HepG2 (cell line): Measurements from ENCODE around the gene SEPHS2. TPM values are rescaled to one million over a fixed set of nuclear protein-coding genes. Genes with fewer than 3 reads are reported as not detected.

Experiments used
- ATAC-seq: fragments of 200-7000 bp; cut with Tn5 transposase; 3 replicates; pipeline ENCODE4 v1.9.1; 2020; ENCODE audit warnings: mild to moderate bottlenecking, moderate library complexity
- BruUV-seq: library from RNA; stranded (reverse); fragments of 400-500 nt; replicated peaks from 2 replicates; lab custom pipeline; 2021; lab: Mats Ljungman, UMichigan
- CTCF ChIA-PET: fragments of 300-600 bp; formaldehyde crosslinking; extraction: SDS; loops from one replicate; lab custom pipeline; 2021; ENCODE audit warnings: low total read pairs, inconsistent platforms, low intra/inter-chr PET ratio; lab: Yijun Ruan, JAX
- POLR2A ChIA-PET: fragments of 350-600 bp; sonication (Branson Sonifier 250); formaldehyde crosslinking; loops from one replicate; lab custom pipeline; 2020; ENCODE audit warnings: antibody characterized with exemption, inconsistent platforms; lab: Yijun Ruan, JAX
- DNase-seq: peaks from one replicate; pipeline ENCODE4 v3.0.0-alpha.2; 2015; ENCODE audit warnings: low spot score
- FAIRE-seq: peaks from 3 replicates; lab custom pipeline; 2011; peaks lifted over from hg19 to GRCh38; lab: Jason Lieb, UNC
- H2AFZ ChIP-seq: one replicate; pipeline ENCODE4 v1.6.1; 2011; ENCODE audit warnings: low read length, inconsistent platforms
- H3K27ac ChIP-seq: fragments of 300-600 bp; 3 replicates; pipeline ENCODE4 v1.8.0; 2011; ENCODE audit warnings: mixed run types, mild to moderate bottlenecking, mixed read lengths, low read length, inconsistent platforms; ENCODE audit not compliant: insufficient read depth; ENCODE audit errors: extremely low read length
- H3K27me3 ChIP-seq, 2 experiments: fragments of 200-600 bp in 1 of 2; 2 replicates in 1 of 2; 3 replicates in 1 of 2; pipeline versions ENCODE4 v1.6.0 to v1.8.0; 2011; ENCODE audit warnings: low read length in 2 of 2, mild to moderate bottlenecking in 2 of 2, moderate library complexity in 2 of 2, inconsistent platforms in 1 of 2; ENCODE audit not compliant: insufficient read depth in 2 of 2, control insufficient read depth in 1 of 2
- H3K36me3 ChIP-seq, 2 experiments: fragments of 200-600 bp in 1 of 2; replicated peaks in 1 of 2; 2 replicates in 1 of 2; 3 replicates in 1 of 2; pipeline versions ENCODE4 v1.5.1 to v1.8.0; 2011; ENCODE audit warnings: low read length in 2 of 2, inconsistent platforms in 1 of 2; ENCODE audit not compliant: insufficient read depth in 2 of 2, control insufficient read depth in 1 of 2
- H3K4me1 ChIP-seq: 2 replicates; pipeline ENCODE4 v1.5.1; 2012; ENCODE audit warnings: low read length, inconsistent platforms; ENCODE audit not compliant: insufficient read depth
- H3K4me2 ChIP-seq: 2 replicates; pipeline ENCODE4 v1.6.0; 2011; ENCODE audit warnings: low read depth, low read length, inconsistent platforms
- H3K4me3 ChIP-seq, 3 experiments: fragments of 200-600 bp in 1 of 3; sonication (generic), shearing (Covaris generic) in 1 of 3; replicated peaks in 1 of 3; 2 replicates each; pipeline ENCODE4 v1.5.1; 2011 to 2016; ENCODE audit warnings: low read length in 3 of 3, inconsistent platforms in 2 of 3, low read depth in 2 of 3, mild to moderate bottlenecking in 2 of 3, control low read depth in 1 of 3, mixed read lengths in 1 of 3; ENCODE audit not compliant: insufficient read depth in 1 of 3
- H3K79me2 ChIP-seq: one replicate; pipeline ENCODE4 v1.6.1; 2011; ENCODE audit warnings: low read length, inconsistent platforms; ENCODE audit not compliant: insufficient read depth
- H3K9ac ChIP-seq: 2 replicates; pipeline ENCODE4 v1.6.0; 2011; ENCODE audit warnings: mild to moderate bottlenecking, low read depth, low read length, inconsistent platforms; ENCODE audit not compliant: insufficient read depth
- H3K9me3 ChIP-seq: 2 replicates; pipeline ENCODE4 v1.5.1; 2012; ENCODE audit warnings: mild to moderate bottlenecking, low read length
- H4K20me1 ChIP-seq: 2 replicates; pipeline ENCODE4 v1.6.0; 2011; ENCODE audit warnings: inconsistent platforms, mild to moderate bottlenecking, low read length, moderate library complexity; ENCODE audit not compliant: insufficient read depth
- ERF ChIP-seq: IDR thresholded peaks from 2 replicates; pipeline ENCODE4 v1.6.1; 2018; ENCODE audit warnings: missing biosample characterization, missing genetic modification reagents
- HES4 ChIP-seq: sonication (generic); formaldehyde crosslinking; IDR thresholded peaks from 2 replicates; pipeline ENCODE4 v1.9.0; 2021; ENCODE audit warnings: mild to moderate bottlenecking, missing genetic modification reagents, borderline replicate concordance
- HMG20A ChIP-seq: IDR thresholded peaks from 2 replicates; pipeline ENCODE4 v1.6.1; 2016; ENCODE audit warnings: borderline replicate concordance
- HNF4A ChIP-seq: sonication (generic); formaldehyde crosslinking; IDR thresholded peaks from 2 replicates; pipeline ENCODE4 v1.4.0; 2020; ENCODE audit warnings: missing genetic modification reagents
- HOXA5 ChIP-seq: sonication (generic); formaldehyde crosslinking; IDR thresholded peaks from 2 replicates; pipeline ENCODE4 v1.4.0; 2020; ENCODE audit warnings: missing genetic modification reagents
- PITX1 ChIP-seq: sonication (generic); formaldehyde crosslinking; IDR thresholded peaks from 2 replicates; pipeline ENCODE4 v1.5.1; 2020; ENCODE audit warnings: mild to moderate bottlenecking, missing genetic modification reagents
- RNF219 ChIP-seq: sonication (generic); formaldehyde crosslinking; IDR thresholded peaks from 2 replicates; pipeline ENCODE4 v1.5.0; 2020; ENCODE audit warnings: mild to moderate bottlenecking, missing genetic modification reagents
- SALL1 ChIP-seq: sonication (generic); formaldehyde crosslinking; IDR thresholded peaks from 2 replicates; pipeline ENCODE4 v1.8.0; 2022; ENCODE audit warnings: mild to moderate bottlenecking, missing genetic modification reagents
- SAP130 ChIP-seq: IDR thresholded peaks from 2 replicates; pipeline ENCODE4 v1.6.1; 2016; ENCODE audit warnings: low read depth
- SKI ChIP-seq: fragments of 450-650 bp; IDR thresholded peaks from one replicate; pipeline ENCODE4 v1.6.1; 2018; ENCODE audit warnings: mild to moderate bottlenecking; ENCODE audit not compliant: partially characterized antibody
- ZNF331 ChIP-seq: sonication (generic); formaldehyde crosslinking; IDR thresholded peaks from 2 replicates; pipeline ENCODE4 v1.4.0; 2020; ENCODE audit warnings: missing genetic modification reagents
- ZNF570 ChIP-seq: sonication (generic); formaldehyde crosslinking; IDR thresholded peaks from 2 replicates; pipeline ENCODE4 v1.4.0; 2020; ENCODE audit warnings: mild to moderate bottlenecking, missing genetic modification reagents, borderline replicate concordance
- ZNF609 ChIP-seq: sonication (generic); formaldehyde crosslinking; IDR thresholded peaks from 2 replicates; pipeline ENCODE4 v1.4.0; 2020; ENCODE audit warnings: mild to moderate bottlenecking, missing genetic modification reagents, borderline replicate concordance
- ZNF614 ChIP-seq: IDR thresholded peaks from 2 replicates; pipeline ENCODE4 v1.6.1; 2018; ENCODE audit warnings: missing biosample characterization, missing genetic modification reagents, inconsistent platforms, borderline replicate concordance
- ZNF703 ChIP-seq: sonication (generic); formaldehyde crosslinking; IDR thresholded peaks from 2 replicates; pipeline ENCODE4 v1.5.1; 2020; ENCODE audit warnings: missing genetic modification reagents, mild to moderate bottlenecking, moderate library complexity, borderline replicate concordance
- WGBS: methylation state at CpG from one replicate; pipeline ENCODE4 v1.1.6; 2017; ENCODE audit warnings: low lambda C conversion rate; 5-methylcytosine and 5-hydroxymethylcytosine counted together
- in situ Hi-C: cut with HindIII; loops from 2 replicates; pipeline ENCODE4 v1.10.0; 2017; ENCODE audit warnings: low pct_unique_long_range_greater_than_20kb; ENCODE audit not compliant: extremely low pct_ligation_motif_present
- intact Hi-C: fragments of 100-400 bp; cut with micrococcal nuclease; formaldehyde crosslinking; loops from one replicate; pipeline ENCODE4 v1.10.0; 2022; ENCODE audit not compliant: unreplicated experiment
- polyA plus RNA-seq, 8 experiments: library from polyadenylated mRNA; depleted of rRNA in 3 of 8; stranded (reverse) in 7 of 8; unstranded in 1 of 8; fragments of >200 nt; fragmentation: Illumina TruSeq in 4 of 8; extraction: Trizol in 4 of 8; gene quantifications; 2 replicates each; pipeline versions ENCODE4 v1.2.1 to v1.2.3, GENCODE V29; 2011 to 2016; ENCODE audit warnings: low read depth in 4 of 8, missing spikeins in 1 of 8, mixed read lengths in 1 of 8; ENCODE audit not compliant: insufficient read depth in 1 of 8
- total RNA-seq, 5 experiments: library from RNA; depleted of rRNA; stranded (reverse); fragments of >200 nt; fragmentation: Illumina TruSeq; extraction: Trizol; gene quantifications; 2 replicates each; pipeline ENCODE4 v1.2.3, GENCODE V29; 2016; ENCODE audit warnings: low read depth in 1 of 5
- TF ChIP-seq, protein P1 (sequence below): sonication (generic); formaldehyde crosslinking; IDR thresholded peaks from 2 replicates; pipeline ENCODE4 v1.4.0; 2020; ENCODE audit warnings: mild to moderate bottlenecking, low read depth, missing genetic modification reagents

SEPHS2 gene
- total and polyA plus RNA-seq, 2 of the 13 experiments (the other 11 are each of a cell fraction or from before 2014, with no cell fraction given), result 20.7 to 127 TPM

DNA sequence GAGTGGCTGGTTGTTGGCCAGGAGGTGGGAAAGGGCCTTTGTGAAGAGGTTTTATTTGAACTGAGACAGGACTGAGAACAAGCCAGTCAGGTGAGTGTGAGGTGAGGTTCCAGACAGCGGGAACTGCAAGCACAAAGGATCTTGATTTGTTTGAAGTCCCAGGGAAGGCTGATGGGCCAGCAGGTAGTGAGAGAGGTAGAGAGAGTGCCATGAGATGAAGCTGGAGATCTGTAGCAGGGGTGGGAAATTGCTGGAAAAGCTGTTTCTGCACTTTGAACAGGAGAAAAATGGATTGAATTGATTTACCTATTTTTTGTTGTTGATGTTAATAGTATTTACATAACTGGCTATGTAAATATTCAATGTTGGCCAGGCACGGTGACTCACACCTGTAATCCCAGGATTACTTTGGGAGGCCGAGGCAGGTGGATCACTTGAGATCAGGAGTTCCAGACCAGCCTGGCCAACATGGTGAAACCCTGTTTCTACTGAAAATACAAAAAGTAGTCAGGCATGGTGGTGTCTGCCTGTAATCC lies 8.1 kb downstream of the SEPHS2 start:
- H3K79me2 ChIP-seq, result no peaks in the 10 kb centered on the region
- CTCF ChIA-PET, result no interaction called here
- H3K27me3 ChIP-seq, result peaks cover 0 to 5% of the 10 kb centered on the region in 2 experiments; a peak in 2 of 5 replicates
- H3K9ac ChIP-seq, result no peak overlapping the region
- H3K4me3 ChIP-seq, result 0 out of 6 replicates have a peak overlapping the region, but pooled peaks of 1 of the 3 experiments have one; percentile 5
- POLR2A ChIA-PET, result interaction anchor here (1.0 to 1.8 kb wide), 7 partner anchors 10 to 134 kb away, joined by 3 to 14 read pairs (median 4); partner anchors contain the start of genes TBC1D10B, ZNF688, ZNF747 and ZNF764
- H3K36me3 ChIP-seq, result no peaks in the 10 kb centered on the region
- FAIRE-seq (peak; percentile 76), ATAC-seq (peak; percentile 68), DNase-seq (peak; percentile 72)
- WGBS, result 3% methylated on average over 3 of the region's 3 CpGs
- peak overlapping the region; percentile 52 for H3K4me2 ChIP-seq
- no peaks in the 10 kb centered on the region for H4K20me1 ChIP-seq
- H3K9me3 ChIP-seq, result no peaks in the 10 kb centered on the region
- intact Hi-C loops (no loop called here), in situ Hi-C loops (loop anchor here (10.0 kb wide), 1 partner anchor 167 kb away; no protein-coding TSS in a partner anchor)
- no TSS peak for BruUV-seq
- H2AFZ ChIP-seq, result no peak overlapping the region
- peak overlapping the region; percentile 50 for H3K27ac ChIP-seq
- H3K4me1 ChIP-seq, result peaks cover 69% of the 10 kb centered on the region
- TF ChIP-seq, protein P1, sequence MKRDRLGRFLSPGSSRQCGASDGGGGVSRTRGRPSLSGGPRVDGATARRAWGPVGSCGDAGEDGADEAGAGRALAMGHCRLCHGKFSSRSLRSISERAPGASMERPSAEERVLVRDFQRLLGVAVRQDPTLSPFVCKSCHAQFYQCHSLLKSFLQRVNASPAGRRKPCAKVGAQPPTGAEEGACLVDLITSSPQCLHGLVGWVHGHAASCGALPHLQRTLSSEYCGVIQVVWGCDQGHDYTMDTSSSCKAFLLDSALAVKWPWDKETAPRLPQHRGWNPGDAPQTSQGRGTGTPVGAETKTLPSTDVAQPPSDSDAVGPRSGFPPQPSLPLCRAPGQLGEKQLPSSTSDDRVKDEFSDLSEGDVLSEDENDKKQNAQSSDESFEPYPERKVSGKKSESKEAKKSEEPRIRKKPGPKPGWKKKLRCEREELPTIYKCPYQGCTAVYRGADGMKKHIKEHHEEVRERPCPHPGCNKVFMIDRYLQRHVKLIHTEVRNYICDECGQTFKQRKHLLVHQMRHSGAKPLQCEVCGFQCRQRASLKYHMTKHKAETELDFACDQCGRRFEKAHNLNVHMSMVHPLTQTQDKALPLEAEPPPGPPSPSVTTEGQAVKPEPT (CRISPR knock-in tag), result no peak
- TF ChIP-seq ZNF570 (CRISPR knock-in tag) (no peak), ZNF614 (CRISPR knock-in tag) (0 out of 2 replicates have a peak, but pooled peaks have one; percentile 41), SALL1 (CRISPR knock-in tag) (peak; percentile 97), SAP130 (CRISPR knock-in tag) (peak; percentile 53), ZNF331 (CRISPR knock-in tag) (peak; percentile 71), RNF219 (CRISPR knock-in tag) (no peak), HES4 (CRISPR knock-in tag) (peak; percentile 49; the same call in 1 of the 2 replicates), PITX1 (CRISPR knock-in tag) (peak; percentile 95), ERF (peak; percentile 10; the same call in 1 of the 2 replicates), SKI (peak; percentile 60), HNF4A (CRISPR knock-in tag) (peak; percentile 51), HMG20A (CRISPR knock-in tag) (peak; percentile 60; the same call in 1 of the 2 replicates), ZNF703 (CRISPR knock-in tag) (no peak), ZNF609 (CRISPR knock-in tag) (peak; percentile 90), HOXA5 (CRISPR knock-in tag) (no peak)
